Skeletal muscle tissue (tissue), 4 donors: ENCODE data around the gene COQ5. TPM values are rescaled to one million over a fixed set of nuclear protein-coding genes. Genes with fewer than 3 reads are reported as not detected.
A peak's percentile ranks its signal among the peaks of the same experiment; 100 is the strongest.

Experiments
- H3K27ac ChIP-seq: one replicate; pipeline ENCODE4 v1.7.0; 2013; ENCODE audit warnings: mild to moderate bottlenecking, low read depth, low read length, inconsistent platforms
- H3K27me3 ChIP-seq, 3 donors: one replicate each; pipeline ENCODE4 v1.7.0; 2013; ENCODE audit warnings: low read length in 3 of 3; ENCODE audit not compliant: control insufficient read depth in 3 of 3, insufficient read depth in 3 of 3
- H3K36me3 ChIP-seq, 3 donors: one replicate each; pipeline ENCODE4 v1.7.0; 2013; ENCODE audit warnings: low read length in 3 of 3; ENCODE audit not compliant: control insufficient read depth in 3 of 3, insufficient read depth in 3 of 3
- H3K4me1 ChIP-seq, 3 donors: one replicate each; pipeline ENCODE4 v1.7.0; 2013; ENCODE audit warnings: low read length in 3 of 3, mild to moderate bottlenecking in 3 of 3; ENCODE audit not compliant: control insufficient read depth in 3 of 3, insufficient read depth in 3 of 3
- H3K4me3 ChIP-seq, 3 donors: one replicate each; pipeline ENCODE4 v1.7.0; 2013; ENCODE audit warnings: low read length in 3 of 3
- H3K9ac ChIP-seq, 3 donors: one replicate each; pipeline ENCODE4 v1.7.0; 2013; ENCODE audit warnings: low read length in 3 of 3, mild to moderate bottlenecking in 3 of 3, moderate library complexity in 2 of 3, low read depth in 1 of 3
- H3K9me3 ChIP-seq, 3 donors: one replicate each; pipeline ENCODE4 v1.7.0; 2013; ENCODE audit warnings: low read length in 3 of 3; ENCODE audit not compliant: control insufficient read depth in 3 of 3
- total RNA-seq: library from RNA; depleted of rRNA; stranded (reverse); fragments of >200 nt; gene quantifications from one replicate; pipeline ENCODE4 v1.2.3, GENCODE V29; 2014
- donor health status: Osteomylitis.

COQ5 gene
- total RNA-seq: 29.7 TPM

GRCh38 chr12:120528861-120529525 is at the start of gene COQ5:
Gene COQ5 (minus strand): TSS chr12:120529158. CDS start chr12:120529141, 17 bp downstream.
- H3K27me3 ChIP-seq: no peaks in the 10 kb centered on the region
- H3K4me3 ChIP-seq: peak within 1 kb of the TSS; percentile 96 to 98 (median 97)
- H3K9ac ChIP-seq: peak within 1 kb of the TSS; percentile 95 to 98 (median 96)
- peaks cover 0 to 4% (median 3%) of the 10 kb centered on the region in 3 donors for H3K36me3 ChIP-seq
- peak within 1 kb of the TSS; percentile 91 for H3K27ac ChIP-seq
- no peaks in the 10 kb centered on the region for H3K9me3 ChIP-seq
- H3K4me1 ChIP-seq: peaks cover 3 to 5% (median 4%) of the 10 kb centered on the region in 3 donors

DNA sequence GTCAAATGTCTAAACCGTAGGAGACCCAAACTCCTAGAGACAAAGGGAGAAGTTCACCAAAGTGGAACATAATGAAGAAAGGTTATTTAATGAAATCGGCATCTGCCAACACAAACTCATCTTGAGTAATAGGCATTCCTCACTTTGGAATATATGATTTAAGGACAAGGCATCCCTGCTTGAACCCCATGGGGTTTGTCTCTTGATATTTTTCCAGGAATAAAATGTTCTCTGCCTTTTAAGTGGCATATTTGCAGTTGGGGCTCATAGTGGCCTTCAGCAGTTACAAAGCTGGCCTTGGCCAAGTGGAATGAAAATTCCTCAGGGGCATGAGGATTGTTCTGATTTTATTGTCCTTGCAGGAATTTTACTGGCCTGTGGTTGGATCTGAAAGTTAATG is 45.1 kb upstream of the COQ5 start:
- Histone ChIP-seq H3K9me3 (no peaks in the 10 kb centered on the region), H3K9ac (peak overlapping the region in 1 of 3 donors; percentile 55), H3K4me1 (peaks cover 0 to 4% (median 4%) of the 10 kb centered on the region in 3 donors), H3K27ac (no peak overlapping the region), H3K4me3 (no peak overlapping the region), H3K27me3 (no peaks in the 10 kb centered on the region), H3K36me3 (peaks cover 69 to 90% (median 84%) of the 10 kb centered on the region in 3 donors)

- H3K9me3 ChIP-seq: no peaks in the 10 kb centered on the region
- no peak overlapping the region for H3K4me3 ChIP-seq
- peaks cover 0 to 4% (median 4%) of the 10 kb centered on the region in 3 donors for H3K4me1 ChIP-seq
- H3K27ac ChIP-seq: no peak overlapping the region
- peak overlapping the region in 1 of 3 donors; percentile 55 for H3K9ac ChIP-seq
- H3K36me3 ChIP-seq: peaks cover 69 to 90% (median 82%) of the 10 kb centered on the region in 3 donors
- H3K27me3 ChIP-seq: no peaks in the 10 kb centered on the region
These were observed 44.6 kb upstream of the COQ5 start for GRCh38 chr12:120573560-120573959.

DNA sequence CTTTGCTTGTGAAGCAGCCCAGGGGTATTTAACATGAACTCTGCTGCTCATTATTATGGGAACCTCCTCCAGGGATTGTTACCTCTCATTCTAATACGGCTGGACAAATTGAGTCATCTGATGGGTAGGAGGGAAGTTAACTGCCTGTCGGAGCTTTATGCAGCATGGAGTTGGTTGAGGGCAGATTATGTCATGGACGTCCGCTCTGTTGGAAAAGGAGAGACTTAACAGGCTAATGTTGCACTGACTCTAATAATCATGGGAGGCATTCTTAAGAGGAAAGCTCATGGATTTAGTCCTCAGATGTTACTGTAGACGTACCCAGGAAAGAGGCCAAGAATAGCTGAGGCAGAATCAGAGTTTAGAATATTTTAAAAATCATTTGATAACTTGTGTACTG is 42.3 kb upstream of the COQ5 start:
- Histone ChIP-seq H3K9me3 (no peaks in the 10 kb centered on the region), H3K36me3 (peaks cover 57 to 87% (median 77%) of the 10 kb centered on the region in 3 donors), H3K27me3 (no peaks in the 10 kb centered on the region), H3K4me3 (no peak overlapping the region), H3K27ac (no peak overlapping the region), H3K9ac (no peak overlapping the region), H3K4me1 (peaks cover 0 to 4% (median 4%) of the 10 kb centered on the region in 3 donors)

GRCh38 chr12:120563495-120563894 is 34.5 kb upstream of the COQ5 start:
- peaks cover 64 to 75% (median 73%) of the 10 kb centered on the region in 3 donors for H3K36me3 ChIP-seq

GRCh38 chr12:120562906-120563305 is 33.9 kb upstream of the COQ5 start:
- Histone ChIP-seq H3K27ac (peak overlapping the region; percentile 48), H3K27me3 (no peaks in the 10 kb centered on the region), H3K9ac (no peak overlapping the region), H3K36me3 (peaks cover 64 to 73% (median 70%) of the 10 kb centered on the region in 3 donors), H3K4me3 (no peak overlapping the region), H3K9me3 (no peaks in the 10 kb centered on the region), H3K4me1 (peaks cover 0 to 12% (median 9%) of the 10 kb centered on the region in 3 donors)

More at GRCh38 chr12:120563495-120563894, 34.5 kb upstream of the COQ5 start:
- no peak overlapping the region for H3K9ac ChIP-seq
- H3K9me3 ChIP-seq: no peaks in the 10 kb centered on the region
- H3K4me3 ChIP-seq: no peak overlapping the region
- no peaks in the 10 kb centered on the region for H3K27me3 ChIP-seq
- H3K4me1 ChIP-seq: peaks cover 0 to 12% (median 9%) of the 10 kb centered on the region in 3 donors
- H3K27ac ChIP-seq: peak overlapping the region; percentile 48

- Histone ChIP-seq H3K27me3 (no peaks in the 10 kb centered on the region), H3K27ac (no peak overlapping the region), H3K36me3 (peaks cover 38 to 55% (median 42%) of the 10 kb centered on the region in 3 donors), H3K4me1 (peaks cover 14% of the 10 kb centered on the region in 3 donors), H3K9me3 (no peaks in the 10 kb centered on the region), H3K9ac (no peak overlapping the region), H3K4me3 (no peak overlapping the region)
These were observed 28.6 kb upstream of the COQ5 start for GRCh38 chr12:120557589-120557988.

DNA sequence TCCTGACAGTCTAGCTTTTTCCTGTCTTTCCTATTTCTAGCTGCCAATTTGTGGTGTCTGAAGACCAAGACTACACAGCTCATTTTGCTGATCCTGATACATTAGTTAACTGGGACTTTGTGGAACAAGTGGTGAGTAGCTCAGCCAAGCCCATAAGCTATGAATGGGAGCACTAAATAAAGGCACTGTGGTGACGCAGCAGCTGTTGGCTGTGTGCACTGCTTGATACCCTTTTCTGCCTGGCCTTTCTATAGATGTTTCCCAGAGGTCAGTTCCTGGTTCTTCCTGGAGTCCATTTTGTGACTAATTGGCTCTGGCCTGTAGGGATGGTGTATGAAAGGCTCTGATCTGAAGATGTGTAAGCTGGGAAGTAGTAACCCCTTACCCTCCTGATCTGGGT is 25.7 kb upstream of the COQ5 start:
- peaks cover 16 to 25% (median 24%) of the 10 kb centered on the region in 3 donors for H3K4me1 ChIP-seq
- H3K36me3 ChIP-seq: peaks cover 21 to 41% (median 29%) of the 10 kb centered on the region in 3 donors
- H3K9ac ChIP-seq: peak overlapping the region in 2 of 3 donors; percentile 2 to 40
- no peaks in the 10 kb centered on the region for H3K27me3 ChIP-seq
- peak overlapping the region; percentile 65 for H3K27ac ChIP-seq
- no peak overlapping the region for H3K4me3 ChIP-seq
- no peaks in the 10 kb centered on the region for H3K9me3 ChIP-seq

DNA sequence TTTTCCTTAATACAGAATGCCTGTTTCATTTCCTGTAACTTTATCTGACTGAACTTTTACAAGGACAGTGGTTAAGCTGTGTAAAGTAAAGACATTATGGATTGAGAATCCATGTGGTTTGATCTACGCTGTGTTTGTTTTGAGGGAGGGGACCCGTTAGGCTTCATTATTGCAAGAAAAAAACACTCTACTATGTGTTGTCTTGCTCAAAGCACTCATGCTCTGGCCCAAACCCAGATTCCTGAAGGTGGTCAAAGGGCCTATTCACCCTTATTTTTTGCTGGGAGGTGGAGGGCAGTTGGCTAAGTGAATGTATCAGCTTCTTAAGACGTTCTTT is 17.1 kb upstream of the COQ5 start:
- H3K36me3 ChIP-seq: peaks cover 23 to 34% (median 27%) of the 10 kb centered on the region in 3 donors
- H3K27me3 ChIP-seq: no peaks in the 10 kb centered on the region
- H3K4me1 ChIP-seq: peaks cover 17 to 56% (median 33%) of the 10 kb centered on the region in 3 donors
- no peak overlapping the region for H3K4me3 ChIP-seq
- H3K27ac ChIP-seq: no peak overlapping the region
- peak overlapping the region in 1 of 3 donors; percentile 25 for H3K9ac ChIP-seq
- H3K9me3 ChIP-seq: no peaks in the 10 kb centered on the region

DNA sequence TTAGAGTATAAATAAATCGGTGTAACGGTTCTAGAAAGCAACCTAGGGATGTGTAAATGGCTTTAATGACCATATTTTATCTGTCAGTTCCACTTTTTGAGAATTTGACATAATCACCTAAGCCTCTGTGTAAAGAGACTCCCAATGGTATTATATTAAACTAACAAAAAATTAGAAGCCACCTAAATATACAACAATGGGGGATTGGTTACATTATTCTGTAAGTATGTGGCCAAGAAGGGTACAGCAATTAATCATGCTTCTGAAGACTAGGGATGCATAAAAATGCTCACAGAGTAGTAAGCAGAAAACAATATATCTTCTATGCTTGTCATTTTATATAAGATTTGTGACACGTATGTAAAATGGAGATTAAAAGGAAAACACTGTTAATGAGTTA is 15.7 kb upstream of the COQ5 start:
- H3K36me3 ChIP-seq: peaks cover 23 to 32% (median 27%) of the 10 kb centered on the region in 3 donors
- no peak overlapping the region for H3K4me3 ChIP-seq
- H3K4me1 ChIP-seq: peaks cover 22 to 62% (median 43%) of the 10 kb centered on the region in 3 donors
- H3K9ac ChIP-seq: no peak overlapping the region
- no peaks in the 10 kb centered on the region for H3K27me3 ChIP-seq
- no peak overlapping the region for H3K27ac ChIP-seq
- H3K9me3 ChIP-seq: no peaks in the 10 kb centered on the region
